Muscle layer of colon (tissue), 2 donors: ENCODE measurements around the gene MSANTD1.

ENCODE experiments used
- H3K27ac ChIP-seq: one replicate; pipeline ENCODE4 v1.7.0; 2013; ENCODE audit warnings: low read depth, mild to moderate bottlenecking, low read length, moderate library complexity
- H3K27me3 ChIP-seq, 2 donors: one replicate each; pipeline ENCODE4 v1.7.0; 2013; ENCODE audit warnings: low read length in 2 of 2, mild to moderate bottlenecking in 2 of 2; ENCODE audit not compliant: insufficient read depth in 2 of 2, control insufficient read depth in 1 of 2
- H3K36me3 ChIP-seq: one replicate; pipeline ENCODE4 v1.7.0; 2013; ENCODE audit warnings: mild to moderate bottlenecking, low read length; ENCODE audit not compliant: insufficient read depth
- H3K4me1 ChIP-seq: one replicate; pipeline ENCODE4 v1.7.0; 2013; ENCODE audit warnings: mild to moderate bottlenecking, low read length; ENCODE audit not compliant: insufficient read depth
- H3K4me3 ChIP-seq, 2 donors: one replicate each; pipeline ENCODE4 v1.7.0; 2013; ENCODE audit warnings: low read length in 2 of 2, low read depth in 1 of 2, mild to moderate bottlenecking in 1 of 2, moderate library complexity in 1 of 2
- H3K9ac ChIP-seq: one replicate; pipeline ENCODE4 v1.7.0; 2013; ENCODE audit warnings: low read length
- H3K9me3 ChIP-seq: one replicate; pipeline ENCODE4 v1.7.0; 2013; ENCODE audit warnings: mild to moderate bottlenecking, low read length
- donor health status: abdominal sarcoma.
- donor health status: Adenocarcinoma of cecum.

Gene MSANTD1

DNA sequence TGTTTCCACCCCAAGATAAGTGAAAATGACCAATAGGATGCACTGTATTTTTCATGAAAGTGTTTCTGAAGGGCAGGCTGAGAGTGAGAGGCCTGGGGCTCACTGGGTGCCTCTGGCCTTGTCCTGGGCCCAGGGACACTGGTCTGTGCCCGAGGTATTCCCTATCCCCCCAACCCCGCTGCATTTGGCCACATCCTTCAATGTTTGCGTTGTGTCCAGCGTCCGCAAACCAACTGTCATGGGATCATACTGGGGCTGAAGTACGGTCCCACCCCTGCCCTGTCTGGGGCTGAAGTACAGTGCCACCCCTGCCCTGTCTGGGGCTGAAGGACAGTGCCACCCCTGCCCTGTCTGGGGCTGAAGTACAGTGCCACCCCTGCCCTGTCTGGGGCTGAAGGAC lies 22.0 kb upstream of the MSANTD1 start:
- H3K9ac ChIP-seq = no peak overlapping the region
- no peak overlapping the region for H3K4me3 ChIP-seq
- H3K36me3 ChIP-seq = peaks cover 68% of the 10 kb centered on the region
- no peak overlapping the region for H3K27ac ChIP-seq
- no peaks in the 10 kb centered on the region for H3K4me1 ChIP-seq
- H3K27me3 ChIP-seq = no peaks in the 10 kb centered on the region
- H3K9me3 ChIP-seq = no peaks in the 10 kb centered on the region

DNA sequence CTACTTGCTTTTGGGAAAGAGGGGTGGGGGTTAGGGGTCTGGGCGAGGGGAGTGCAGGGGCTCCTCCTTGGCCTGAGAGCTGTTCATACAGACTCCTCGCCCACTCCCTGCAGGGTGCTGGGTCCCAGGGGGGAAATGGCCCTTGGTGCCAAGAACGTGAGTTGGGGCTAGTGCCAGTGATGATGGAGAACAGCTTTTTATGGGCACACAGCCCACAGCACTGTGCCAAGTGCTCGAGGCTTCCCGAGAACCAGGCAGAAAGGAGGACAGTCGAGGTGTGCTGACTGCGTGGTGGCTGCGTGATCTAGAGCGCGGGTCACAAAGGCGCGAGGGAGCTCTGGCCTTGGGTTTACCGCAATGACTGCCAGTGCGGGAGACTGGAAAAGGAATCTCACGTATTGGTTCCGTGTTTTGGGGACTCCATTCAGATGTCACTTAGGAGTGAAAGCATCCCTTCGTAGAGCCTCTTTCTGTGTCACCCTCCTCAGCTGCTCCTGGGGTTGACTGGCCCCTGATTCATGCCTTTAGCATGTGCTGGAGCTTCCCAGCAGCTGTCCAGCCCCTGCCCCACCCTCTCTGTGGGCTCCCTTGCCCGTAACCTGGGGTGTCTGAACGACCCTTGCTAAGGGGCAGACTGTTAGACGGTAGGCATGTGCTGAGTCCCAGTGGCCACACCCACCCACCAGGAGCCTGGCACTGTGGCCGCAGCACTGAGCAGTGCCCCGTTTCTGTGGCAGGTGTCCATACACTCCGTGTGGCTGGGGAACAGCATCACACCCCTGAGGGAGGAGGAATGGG lies 20.9 kb upstream of the MSANTD1 start:
- H3K27me3 ChIP-seq = no peaks in the 10 kb centered on the region
- H3K36me3 ChIP-seq = peaks cover 70% of the 10 kb centered on the region
- no peaks in the 10 kb centered on the region for H3K4me1 ChIP-seq
- H3K4me3 ChIP-seq = no peak overlapping the region
- no peak overlapping the region for H3K9ac ChIP-seq
- H3K27ac ChIP-seq = no peak overlapping the region
- H3K9me3 ChIP-seq = no peaks in the 10 kb centered on the region

DNA sequence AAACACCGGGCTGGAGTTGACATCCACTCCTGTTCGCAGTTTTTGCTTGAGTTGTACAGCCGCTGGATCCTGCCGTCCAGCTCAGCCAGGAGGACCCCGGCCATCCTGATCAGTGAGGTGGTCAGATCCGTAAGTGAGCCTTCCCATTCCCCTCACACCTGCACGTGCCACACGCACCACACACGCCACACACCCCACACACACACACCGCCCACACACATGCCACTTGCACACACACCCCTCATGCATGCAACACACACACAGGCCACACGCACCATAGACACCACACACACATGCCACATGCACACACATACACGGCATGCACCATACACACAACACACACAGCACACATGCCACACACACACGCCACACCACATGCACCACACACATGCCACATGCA lies 20.1 kb upstream of the MSANTD1 start:
- Histone ChIP-seq H3K27ac (no peak overlapping the region), H3K4me1 (no peaks in the 10 kb centered on the region), H3K4me3 (no peak overlapping the region), H3K9ac (no peak overlapping the region), H3K36me3 (peaks cover 70% of the 10 kb centered on the region), H3K9me3 (no peaks in the 10 kb centered on the region), H3K27me3 (no peaks in the 10 kb centered on the region)

DNA sequence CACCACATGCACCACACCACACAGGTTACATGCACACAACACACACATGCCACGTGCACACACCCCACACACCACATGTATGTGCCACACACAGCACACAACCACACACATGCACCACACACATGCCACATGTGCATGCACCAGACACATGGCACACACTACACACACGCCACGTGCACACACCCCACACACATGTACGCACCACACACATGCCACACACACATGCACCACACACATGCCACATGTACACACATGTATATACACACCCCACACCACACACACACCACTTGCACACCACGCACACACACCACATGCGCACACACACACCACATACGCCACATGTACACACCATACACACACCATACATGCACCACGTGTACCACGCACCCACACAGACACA lies 19.6 kb upstream of the MSANTD1 start:
- Histone ChIP-seq H3K36me3 (peaks cover 68% of the 10 kb centered on the region), H3K4me3 (no peak overlapping the region), H3K27ac (no peak overlapping the region), H3K4me1 (no peaks in the 10 kb centered on the region), H3K9me3 (no peaks in the 10 kb centered on the region), H3K9ac (no peak overlapping the region), H3K27me3 (no peaks in the 10 kb centered on the region)

DNA sequence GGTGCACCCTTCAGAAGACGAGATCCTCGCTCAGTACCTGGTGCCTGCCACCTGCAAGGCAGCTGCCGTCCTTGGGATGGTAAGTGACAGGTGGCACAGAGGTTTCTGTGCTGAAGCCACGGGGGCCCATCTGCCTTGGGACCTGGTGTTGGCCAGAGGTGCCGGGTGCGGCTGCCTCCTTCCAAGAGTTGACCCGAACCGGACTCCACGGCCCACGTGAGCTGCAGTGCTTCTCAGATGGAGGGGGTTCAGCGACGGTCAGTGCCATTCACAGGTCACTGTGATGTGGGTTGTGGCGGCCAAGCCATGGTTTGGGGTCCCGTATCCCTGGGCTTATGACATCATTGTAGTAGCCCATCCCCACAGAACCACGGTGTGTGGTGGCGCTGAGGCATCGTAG lies 19.0 kb upstream of the MSANTD1 start:
- no peaks in the 10 kb centered on the region for H3K4me1 ChIP-seq
- H3K27me3 ChIP-seq = no peaks in the 10 kb centered on the region
- H3K4me3 ChIP-seq = no peak overlapping the region
- peaks cover 63% of the 10 kb centered on the region for H3K36me3 ChIP-seq
- H3K9ac ChIP-seq = no peak overlapping the region
- H3K27ac ChIP-seq = no peak overlapping the region
- H3K9me3 ChIP-seq = no peaks in the 10 kb centered on the region

DNA sequence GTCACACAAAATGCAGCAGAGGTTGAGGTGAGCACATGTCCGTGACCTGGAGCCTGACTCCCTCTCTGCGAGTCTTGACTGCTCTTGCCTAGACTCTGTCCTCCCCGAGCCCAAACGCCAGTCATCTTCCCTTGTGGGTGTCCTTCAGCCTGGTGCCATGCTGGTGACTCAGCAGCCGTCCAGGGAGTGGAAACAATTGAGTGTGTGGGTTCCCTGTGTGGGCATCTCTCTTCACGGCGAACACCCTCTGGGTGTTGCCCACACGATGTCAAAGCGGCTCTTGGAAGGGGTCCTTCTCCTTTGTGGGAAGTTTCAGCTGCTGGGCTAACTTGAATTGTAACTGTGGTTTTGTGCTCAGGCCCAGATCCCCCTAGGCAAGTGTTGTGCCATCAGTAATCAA lies 17.5 kb upstream of the MSANTD1 start:
- no peak overlapping the region for H3K4me3 ChIP-seq
- no peak overlapping the region for H3K27ac ChIP-seq
- H3K36me3 ChIP-seq = peaks cover 73% of the 10 kb centered on the region
- no peaks in the 10 kb centered on the region for H3K27me3 ChIP-seq
- no peak overlapping the region for H3K9ac ChIP-seq
- H3K4me1 ChIP-seq = no peaks in the 10 kb centered on the region
- no peaks in the 10 kb centered on the region for H3K9me3 ChIP-seq

DNA sequence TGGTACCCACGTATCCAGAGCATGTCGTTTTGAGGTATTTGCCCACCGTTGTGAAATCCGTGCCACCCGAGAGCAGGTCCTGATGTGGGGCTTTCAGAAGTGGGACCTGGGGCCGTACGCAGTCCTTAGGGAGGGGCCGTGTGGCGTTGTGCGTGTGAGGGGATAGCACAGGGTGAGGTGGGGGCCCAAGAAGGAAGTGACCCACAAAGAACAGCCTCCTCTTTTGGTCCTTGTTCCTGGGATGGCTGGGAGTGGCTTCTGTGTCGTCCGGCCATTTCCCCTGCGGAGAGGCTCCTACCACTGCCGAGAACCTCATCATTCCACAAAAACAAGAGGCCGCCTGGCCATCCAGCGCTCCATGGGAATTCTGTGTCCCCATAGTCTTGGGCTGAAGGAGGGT lies 17.0 kb upstream of the MSANTD1 start:
- Histone ChIP-seq H3K4me1 (no peaks in the 10 kb centered on the region), H3K9ac (no peak overlapping the region), H3K9me3 (no peaks in the 10 kb centered on the region), H3K36me3 (peaks cover 77% of the 10 kb centered on the region), H3K27ac (no peak overlapping the region), H3K27me3 (no peaks in the 10 kb centered on the region), H3K4me3 (no peak overlapping the region)

DNA sequence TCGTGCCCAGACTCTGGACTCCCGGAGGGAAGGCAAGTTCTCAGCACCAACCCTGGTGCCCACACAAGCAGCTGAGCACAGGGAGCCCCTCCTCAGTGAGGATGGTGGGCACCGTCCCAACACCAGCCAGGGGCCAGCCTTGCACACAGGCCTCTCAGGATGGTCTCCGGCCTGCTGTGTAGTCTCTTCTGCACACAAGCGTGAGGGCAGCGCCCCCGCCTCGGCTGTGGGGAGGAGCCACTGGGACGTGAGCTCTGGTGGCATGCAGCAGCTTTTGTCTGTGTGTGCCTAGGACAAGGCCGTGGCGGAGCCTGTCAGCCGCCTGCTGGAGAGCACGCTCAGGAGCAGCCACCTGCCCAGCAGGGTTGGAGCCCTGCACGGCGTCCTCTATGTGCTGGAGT lies 16.1 kb upstream of the MSANTD1 start:
- peaks cover 77% of the 10 kb centered on the region for H3K36me3 ChIP-seq
- H3K9ac ChIP-seq = no peak overlapping the region
- no peak overlapping the region for H3K27ac ChIP-seq
- H3K9me3 ChIP-seq = no peaks in the 10 kb centered on the region
- H3K4me1 ChIP-seq = no peaks in the 10 kb centered on the region
- no peaks in the 10 kb centered on the region for H3K27me3 ChIP-seq
- no peak overlapping the region for H3K4me3 ChIP-seq

DNA sequence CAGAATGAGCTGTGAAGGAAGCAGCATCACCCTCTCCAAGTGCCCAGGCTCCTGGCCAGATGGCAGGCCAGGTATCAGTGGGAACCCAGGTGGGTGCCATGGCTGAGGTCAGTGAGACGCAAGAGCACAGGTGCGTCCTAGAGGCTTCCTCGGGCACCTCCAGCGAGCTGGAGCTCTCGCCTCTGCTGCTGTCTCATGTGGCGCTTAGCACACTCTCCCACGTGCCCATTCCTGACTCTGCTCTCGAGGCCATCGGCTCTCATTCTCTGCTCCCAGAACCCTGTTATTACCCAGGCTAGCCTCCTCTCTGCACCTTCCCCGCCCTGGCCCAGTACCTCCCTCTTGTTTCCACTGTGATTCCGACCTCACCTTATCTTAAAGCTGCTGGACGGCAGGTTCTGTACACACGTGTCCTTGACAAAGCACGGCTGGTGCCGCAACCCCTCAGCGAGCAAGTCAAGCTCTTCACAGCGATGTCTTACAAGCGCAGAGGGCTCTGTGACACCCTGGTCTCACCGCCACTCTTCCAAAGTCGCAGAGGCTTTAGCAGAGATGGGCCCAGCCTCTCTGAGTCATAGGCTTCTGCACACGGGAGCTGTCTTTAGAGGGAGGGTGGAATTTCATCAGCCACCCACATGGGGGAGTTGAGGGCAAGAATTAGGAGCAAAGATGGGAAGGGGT lies 15.4 kb upstream of the MSANTD1 start:
- peaks cover 78% of the 10 kb centered on the region for H3K36me3 ChIP-seq
- no peaks in the 10 kb centered on the region for H3K4me1 ChIP-seq
- H3K27ac ChIP-seq = no peak overlapping the region
- no peaks in the 10 kb centered on the region for H3K27me3 ChIP-seq
- H3K9ac ChIP-seq = no peak overlapping the region
- H3K4me3 ChIP-seq = no peak overlapping the region
- H3K9me3 ChIP-seq = no peaks in the 10 kb centered on the region

DNA sequence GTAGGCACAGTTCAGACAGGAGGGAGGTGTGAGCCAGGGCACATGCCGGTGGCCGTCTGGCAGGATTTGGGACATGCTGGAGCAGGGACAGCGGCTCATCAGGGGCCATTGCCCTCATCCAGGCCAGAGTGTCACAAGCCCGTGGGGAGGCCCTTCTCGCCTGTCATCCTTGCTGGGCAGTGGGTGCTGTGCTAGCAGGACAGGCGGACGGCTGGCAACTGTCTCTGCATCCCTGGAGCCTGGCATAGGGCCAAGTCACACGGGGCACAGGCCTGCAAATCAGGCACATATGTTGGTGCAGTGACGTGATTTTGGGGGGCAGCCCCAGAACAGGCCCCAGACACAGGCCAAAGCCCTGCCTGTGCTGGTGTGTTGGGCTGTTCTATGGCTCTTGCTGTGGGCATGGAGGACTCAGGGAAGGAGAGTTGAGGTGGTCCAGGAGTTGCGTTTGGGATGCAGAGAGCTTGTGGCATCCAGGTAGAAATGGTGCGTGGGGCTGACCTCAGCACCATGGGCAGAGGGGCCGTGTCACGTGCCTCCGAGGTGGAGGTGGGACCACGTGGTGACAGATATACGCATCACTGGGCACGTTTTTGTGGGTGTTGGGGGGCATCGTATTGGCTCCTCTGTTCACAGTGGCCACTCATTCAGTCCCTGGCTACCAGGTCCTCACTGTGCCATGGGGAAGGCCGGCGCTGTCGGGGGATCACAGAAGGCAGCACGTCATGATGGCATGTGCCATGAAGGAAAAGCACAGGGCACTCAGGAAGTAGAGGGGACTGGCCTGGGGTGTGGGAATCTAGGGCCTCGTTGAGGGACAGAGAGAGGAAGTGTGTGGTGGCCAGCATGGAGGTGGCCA lies 14.6 kb upstream of the MSANTD1 start:
- H3K27ac ChIP-seq = no peak overlapping the region
- no peaks in the 10 kb centered on the region for H3K4me1 ChIP-seq
- no peaks in the 10 kb centered on the region for H3K9me3 ChIP-seq
- H3K9ac ChIP-seq = no peak overlapping the region
- H3K27me3 ChIP-seq = no peaks in the 10 kb centered on the region
- H3K4me3 ChIP-seq = no peak overlapping the region
- peaks cover 72% of the 10 kb centered on the region for H3K36me3 ChIP-seq

DNA sequence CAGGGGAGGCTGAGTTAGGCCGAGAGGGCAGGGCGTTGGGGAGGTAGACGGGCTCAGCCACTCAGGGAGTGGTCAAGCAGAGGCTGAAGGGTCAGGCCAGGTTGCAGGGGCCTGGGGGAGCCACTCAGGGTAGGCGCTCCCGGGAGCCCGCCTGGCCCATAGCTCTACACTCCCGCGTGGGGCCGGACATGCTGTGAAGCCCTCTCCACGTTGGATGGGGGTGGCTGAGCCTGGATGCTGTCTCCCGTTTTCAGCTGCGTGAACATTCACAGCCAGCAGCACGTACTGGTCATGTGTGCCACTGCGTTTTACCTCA lies 14.0 kb upstream of the MSANTD1 start:
- Histone ChIP-seq H3K4me3 (no peak overlapping the region), H3K4me1 (no peaks in the 10 kb centered on the region), H3K9me3 (no peaks in the 10 kb centered on the region), H3K9ac (no peak overlapping the region), H3K27me3 (no peaks in the 10 kb centered on the region), H3K27ac (no peak overlapping the region), H3K36me3 (peaks cover 72% of the 10 kb centered on the region)
